ENCODE results near the gene PSMC4.

The PSMC4 gene

DNA sequence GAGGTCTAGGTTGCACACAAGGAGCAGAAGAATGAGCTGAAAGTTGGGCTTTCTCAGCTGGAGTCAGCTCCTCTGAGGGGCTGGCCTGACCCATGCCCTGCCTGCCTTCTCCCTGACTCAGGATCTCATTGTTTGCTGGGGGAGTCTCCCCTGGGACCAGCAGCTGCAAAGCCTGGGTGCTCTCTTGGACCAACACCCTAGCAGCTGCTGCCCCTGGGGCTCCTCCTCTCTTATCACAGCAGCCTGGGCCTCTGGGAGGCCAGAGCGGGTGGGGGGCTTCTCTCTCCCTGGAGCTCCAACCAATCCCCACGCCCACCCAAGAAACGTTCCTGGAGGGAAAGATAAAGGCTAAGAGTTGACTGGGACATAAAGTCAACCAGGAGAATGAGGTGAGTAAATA is 34.9 kb upstream of the PSMC4 start:
- H3K9ac ChIP-seq (ENCODE audit: low read depth, low read length), result no peak overlapping the region
- no peaks in the 10 kb centered on the region for H3K27me3 ChIP-seq (ENCODE audit: control insufficient read depth, insufficient read depth, low read length)
- H3K4me3 ChIP-seq (ENCODE audit: low read depth, low read length), result no peak overlapping the region
- H3K36me3 ChIP-seq (ENCODE audit: control insufficient read depth, insufficient read depth, low read length), result no peaks in the 10 kb centered on the region
- H3K4me1 ChIP-seq (ENCODE audit: control insufficient read depth, insufficient read depth, low read length), result no peaks in the 10 kb centered on the region
- no peaks in the 10 kb centered on the region for H3K9me3 ChIP-seq (ENCODE audit: control insufficient read depth, insufficient read depth, low read length)

DNA sequence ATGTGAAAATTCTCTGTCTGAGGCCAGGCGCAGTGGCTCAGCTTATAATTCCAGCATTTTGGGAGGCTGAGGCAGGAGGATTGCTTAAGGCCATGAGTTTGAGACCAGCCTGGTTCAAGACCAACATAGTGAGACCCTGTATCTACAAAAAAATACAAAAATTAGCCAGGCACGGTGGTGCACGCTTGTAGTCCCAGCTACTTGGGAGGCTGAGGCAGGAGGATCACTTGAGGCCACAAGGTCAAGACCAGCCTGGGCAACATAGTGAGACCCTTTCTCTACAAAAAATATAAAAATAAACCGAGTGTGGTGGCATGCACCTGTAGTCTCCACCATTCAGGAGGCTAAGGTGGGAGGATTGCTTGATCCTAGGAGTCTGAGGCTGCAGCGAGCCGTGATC is 34.3 kb upstream of the PSMC4 start:
- Histone ChIP-seq H3K27me3 (ENCODE audit: control insufficient read depth, insufficient read depth, low read length) (no peaks in the 10 kb centered on the region), H3K4me3 (ENCODE audit: low read depth, low read length) (no peak overlapping the region), H3K9me3 (ENCODE audit: control insufficient read depth, insufficient read depth, low read length) (no peaks in the 10 kb centered on the region), H3K9ac (ENCODE audit: low read depth, low read length) (no peak overlapping the region), H3K36me3 (ENCODE audit: control insufficient read depth, insufficient read depth, low read length) (no peaks in the 10 kb centered on the region), H3K4me1 (ENCODE audit: control insufficient read depth, insufficient read depth, low read length) (no peaks in the 10 kb centered on the region)

DNA sequence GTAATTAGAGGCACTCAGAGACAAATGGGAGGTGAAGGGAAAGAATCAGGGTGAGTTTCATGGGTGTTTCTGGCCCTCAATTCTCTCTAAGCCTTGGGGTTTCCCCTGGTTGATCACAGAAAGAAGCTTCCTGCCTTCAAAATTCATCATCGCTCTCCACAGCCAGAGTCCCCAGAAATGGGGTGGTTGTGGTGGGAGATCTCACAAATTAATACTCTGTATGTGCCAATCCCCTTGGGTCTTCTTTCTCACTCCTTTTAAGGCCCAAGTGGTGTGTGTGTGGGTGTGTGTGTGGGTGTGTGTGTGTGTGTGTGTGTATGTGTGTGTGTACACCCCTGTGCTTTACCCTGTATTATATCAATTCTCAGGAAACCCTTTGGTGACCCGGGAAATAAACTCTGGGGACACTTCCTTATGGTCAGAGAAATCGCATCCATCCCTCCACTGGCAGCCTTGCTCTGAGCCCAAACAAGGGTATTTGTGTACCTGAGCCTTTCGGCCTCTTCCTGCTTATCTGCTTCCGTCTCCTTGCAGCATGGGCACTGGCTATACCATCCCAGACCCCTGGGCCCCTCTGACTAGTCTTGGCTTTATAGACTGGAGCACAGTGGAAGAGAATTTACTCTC is 33.8 kb upstream of the PSMC4 start:
- no peaks in the 10 kb centered on the region for H3K4me1 ChIP-seq (ENCODE audit: control insufficient read depth, insufficient read depth, low read length)
- H3K9me3 ChIP-seq (ENCODE audit: control insufficient read depth, insufficient read depth, low read length), result no peaks in the 10 kb centered on the region
- no peak overlapping the region for H3K9ac ChIP-seq (ENCODE audit: low read depth, low read length)
- H3K27me3 ChIP-seq (ENCODE audit: control insufficient read depth, insufficient read depth, low read length), result no peaks in the 10 kb centered on the region
- H3K4me3 ChIP-seq (ENCODE audit: low read depth, low read length), result no peak overlapping the region
- H3K36me3 ChIP-seq (ENCODE audit: control insufficient read depth, insufficient read depth, low read length), result no peaks in the 10 kb centered on the region

DNA sequence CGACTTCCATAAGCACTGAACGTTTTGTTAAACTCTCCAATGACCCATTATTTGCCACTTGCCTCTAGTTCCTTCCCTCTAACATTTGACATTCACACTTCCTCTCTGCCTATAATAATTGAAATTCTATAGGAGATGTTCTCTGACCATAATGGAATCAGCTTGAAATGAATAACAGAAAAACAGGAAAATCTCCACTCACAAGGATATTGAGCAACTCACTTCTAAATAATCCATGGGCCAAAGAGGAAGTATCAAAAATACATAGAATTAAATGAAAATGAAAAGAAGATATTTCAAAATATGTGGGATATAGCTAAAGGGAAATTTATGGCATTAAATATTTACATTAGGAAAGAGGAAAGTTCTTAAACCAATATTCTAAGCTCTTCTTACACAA is 33.2 kb upstream of the PSMC4 start:
- no peaks in the 10 kb centered on the region for H3K4me1 ChIP-seq (ENCODE audit: control insufficient read depth, insufficient read depth, low read length)
- H3K4me3 ChIP-seq (ENCODE audit: low read depth, low read length), result no peak overlapping the region
- no peaks in the 10 kb centered on the region for H3K36me3 ChIP-seq (ENCODE audit: control insufficient read depth, insufficient read depth, low read length)
- H3K9me3 ChIP-seq (ENCODE audit: control insufficient read depth, insufficient read depth, low read length), result no peaks in the 10 kb centered on the region
- no peaks in the 10 kb centered on the region for H3K27me3 ChIP-seq (ENCODE audit: control insufficient read depth, insufficient read depth, low read length)
- no peak overlapping the region for H3K9ac ChIP-seq (ENCODE audit: low read depth, low read length)

DNA sequence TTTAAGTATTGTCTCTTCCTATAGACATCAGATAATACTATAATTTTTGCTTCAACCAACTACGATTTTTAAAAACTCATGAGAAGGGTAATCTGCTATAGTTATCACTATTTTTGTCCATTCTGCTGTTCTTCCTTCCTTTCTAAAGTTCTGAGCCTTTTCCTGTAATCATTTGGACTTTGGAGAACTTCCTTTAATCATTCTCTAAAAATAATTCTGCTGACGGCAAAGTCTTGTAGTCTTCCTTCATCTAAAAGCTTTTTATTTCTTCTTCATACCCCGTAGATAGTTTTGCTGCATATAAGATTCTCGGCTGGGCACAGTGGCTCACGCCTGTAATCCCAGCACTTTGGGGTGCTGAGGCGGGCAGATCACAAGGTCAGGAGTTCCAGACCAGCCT is 31.4 kb upstream of the PSMC4 start:
- no peaks in the 10 kb centered on the region for H3K4me1 ChIP-seq (ENCODE audit: control insufficient read depth, insufficient read depth, low read length)
- no peaks in the 10 kb centered on the region for H3K36me3 ChIP-seq (ENCODE audit: control insufficient read depth, insufficient read depth, low read length)
- H3K27me3 ChIP-seq (ENCODE audit: control insufficient read depth, insufficient read depth, low read length), result no peaks in the 10 kb centered on the region
- no peak overlapping the region for H3K9ac ChIP-seq (ENCODE audit: low read depth, low read length)
- no peaks in the 10 kb centered on the region for H3K9me3 ChIP-seq (ENCODE audit: control insufficient read depth, insufficient read depth, low read length)
- H3K4me3 ChIP-seq (ENCODE audit: low read depth, low read length), result no peak overlapping the region

DNA sequence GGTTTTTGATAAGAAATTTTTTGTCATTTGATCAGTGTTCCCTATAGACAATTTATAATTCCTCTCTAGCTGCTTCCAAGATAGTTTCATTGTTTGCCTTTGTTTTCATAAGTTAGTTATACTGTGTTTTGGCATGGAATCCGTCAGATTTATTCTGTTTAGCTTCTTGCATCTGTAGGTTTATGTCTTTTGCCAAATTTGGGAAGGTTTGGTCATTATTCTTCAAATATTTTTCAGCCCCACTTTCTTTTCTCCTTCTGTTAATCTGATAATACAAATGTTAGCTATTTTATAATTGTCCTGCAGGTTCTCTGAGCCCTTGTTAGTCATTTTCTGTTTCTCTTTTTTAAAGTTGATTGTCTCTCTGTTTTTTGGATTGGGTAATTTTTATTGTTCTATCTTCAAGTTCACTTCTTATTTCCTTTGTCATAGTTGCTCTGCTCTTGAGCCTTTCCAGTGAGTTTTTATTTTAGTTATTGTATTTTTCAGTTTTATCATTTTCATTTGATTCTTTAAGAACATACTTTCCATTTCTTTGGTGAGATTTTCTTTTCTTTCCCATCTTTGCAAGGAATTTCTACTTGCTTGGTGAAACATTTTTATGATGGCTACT is 30.6 kb upstream of the PSMC4 start:
- Histone ChIP-seq H3K4me1 (ENCODE audit: control insufficient read depth, insufficient read depth, low read length) (no peaks in the 10 kb centered on the region), H3K4me3 (ENCODE audit: low read depth, low read length) (no peak overlapping the region), H3K36me3 (ENCODE audit: control insufficient read depth, insufficient read depth, low read length) (no peaks in the 10 kb centered on the region), H3K9me3 (ENCODE audit: control insufficient read depth, insufficient read depth, low read length) (no peaks in the 10 kb centered on the region), H3K27me3 (ENCODE audit: control insufficient read depth, insufficient read depth, low read length) (no peaks in the 10 kb centered on the region), H3K9ac (ENCODE audit: low read depth, low read length) (no peak overlapping the region)

DNA sequence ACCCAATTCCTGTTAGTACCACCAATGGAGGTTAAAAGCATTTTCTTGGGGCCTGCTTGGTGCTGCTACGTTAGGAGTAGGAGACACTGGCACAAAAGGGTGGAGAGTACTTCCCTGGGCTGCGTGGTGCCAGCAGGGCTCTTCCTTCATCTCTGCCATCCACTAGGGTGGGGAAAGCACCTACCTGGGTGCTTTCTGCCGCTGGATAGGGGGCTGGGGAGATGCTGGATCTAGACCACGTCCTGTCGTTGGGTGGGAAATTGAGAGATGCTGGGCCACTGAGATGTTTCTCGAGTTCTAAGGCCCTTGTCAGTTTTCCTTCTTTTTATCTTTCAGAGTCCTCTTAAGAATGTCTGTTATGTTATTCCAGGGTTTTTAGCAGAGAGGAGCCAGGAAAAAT is 29.8 kb upstream of the PSMC4 start:
- H3K36me3 ChIP-seq (ENCODE audit: control insufficient read depth, insufficient read depth, low read length), result no peaks in the 10 kb centered on the region
- no peak overlapping the region for H3K4me3 ChIP-seq (ENCODE audit: low read depth, low read length)
- no peaks in the 10 kb centered on the region for H3K27me3 ChIP-seq (ENCODE audit: control insufficient read depth, insufficient read depth, low read length)
- no peaks in the 10 kb centered on the region for H3K4me1 ChIP-seq (ENCODE audit: control insufficient read depth, insufficient read depth, low read length)
- no peak overlapping the region for H3K9ac ChIP-seq (ENCODE audit: low read depth, low read length)
- no peaks in the 10 kb centered on the region for H3K9me3 ChIP-seq (ENCODE audit: control insufficient read depth, insufficient read depth, low read length)

DNA sequence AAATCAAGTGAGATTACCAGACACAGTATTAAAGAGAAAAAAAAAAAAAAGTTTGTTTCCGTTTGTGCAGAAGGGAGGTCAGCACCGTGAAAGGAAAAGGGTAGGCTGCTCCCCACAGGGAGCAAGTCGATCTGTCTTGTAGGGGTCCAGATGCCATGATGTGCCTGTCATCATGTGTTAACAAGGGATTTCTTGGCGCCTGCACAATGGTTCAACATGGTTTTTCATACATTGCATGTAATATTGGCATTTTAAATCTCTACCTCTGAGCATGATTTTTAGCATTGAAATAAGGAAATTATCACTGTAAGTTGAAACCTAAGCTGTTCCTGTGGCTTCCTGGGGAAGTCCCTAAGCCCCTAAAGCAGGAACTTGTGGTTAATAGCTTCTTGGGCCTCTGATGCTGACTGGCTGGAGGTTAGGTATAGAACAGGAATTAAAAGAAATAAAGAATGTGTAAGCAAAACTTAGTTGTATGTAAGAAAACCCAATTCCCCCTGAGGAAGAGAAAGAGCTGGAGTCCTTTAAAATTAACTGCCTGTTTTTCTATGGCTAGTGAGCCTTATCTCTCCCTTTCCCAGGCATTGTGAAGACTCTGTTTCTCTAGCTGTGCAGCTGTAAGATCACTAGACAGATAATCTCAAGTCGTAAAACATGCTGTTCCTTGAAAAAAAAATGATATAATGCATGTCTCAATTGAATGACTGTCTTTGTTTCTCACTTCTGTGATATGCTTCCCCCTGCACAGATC is 29.2 kb upstream of the PSMC4 start:
- no peak overlapping the region for H3K9ac ChIP-seq (ENCODE audit: low read depth, low read length)
- H3K4me3 ChIP-seq (ENCODE audit: low read depth, low read length), result no peak overlapping the region
- no peaks in the 10 kb centered on the region for H3K9me3 ChIP-seq (ENCODE audit: control insufficient read depth, insufficient read depth, low read length)
- no peaks in the 10 kb centered on the region for H3K27me3 ChIP-seq (ENCODE audit: control insufficient read depth, insufficient read depth, low read length)
- no peaks in the 10 kb centered on the region for H3K36me3 ChIP-seq (ENCODE audit: control insufficient read depth, insufficient read depth, low read length)
- H3K4me1 ChIP-seq (ENCODE audit: control insufficient read depth, insufficient read depth, low read length), result no peaks in the 10 kb centered on the region

DNA sequence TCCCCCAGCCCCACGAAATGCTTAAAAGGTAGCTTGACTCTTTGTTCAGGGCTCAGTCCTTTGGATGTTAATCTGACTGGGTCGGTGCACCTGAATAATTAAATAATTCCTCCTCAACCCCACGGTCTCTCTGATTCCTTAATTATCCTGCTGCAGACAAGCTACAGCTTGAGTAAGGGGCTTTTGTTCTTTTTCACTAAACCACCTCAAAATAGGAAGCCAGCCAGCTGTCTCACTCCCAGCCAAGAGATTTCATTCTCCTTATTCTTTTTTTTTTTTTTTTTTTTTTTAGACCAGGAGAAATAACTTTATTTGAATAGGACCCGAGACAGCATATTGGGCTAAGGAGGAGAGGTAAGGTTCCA is 28.6 kb upstream of the PSMC4 start:
- Histone ChIP-seq H3K36me3 (ENCODE audit: control insufficient read depth, insufficient read depth, low read length) (no peaks in the 10 kb centered on the region), H3K4me1 (ENCODE audit: control insufficient read depth, insufficient read depth, low read length) (no peaks in the 10 kb centered on the region), H3K27me3 (ENCODE audit: control insufficient read depth, insufficient read depth, low read length) (no peaks in the 10 kb centered on the region), H3K9me3 (ENCODE audit: control insufficient read depth, insufficient read depth, low read length) (no peaks in the 10 kb centered on the region), H3K4me3 (ENCODE audit: low read depth, low read length) (no peak overlapping the region), H3K9ac (ENCODE audit: low read depth, low read length) (no peak overlapping the region)

DNA sequence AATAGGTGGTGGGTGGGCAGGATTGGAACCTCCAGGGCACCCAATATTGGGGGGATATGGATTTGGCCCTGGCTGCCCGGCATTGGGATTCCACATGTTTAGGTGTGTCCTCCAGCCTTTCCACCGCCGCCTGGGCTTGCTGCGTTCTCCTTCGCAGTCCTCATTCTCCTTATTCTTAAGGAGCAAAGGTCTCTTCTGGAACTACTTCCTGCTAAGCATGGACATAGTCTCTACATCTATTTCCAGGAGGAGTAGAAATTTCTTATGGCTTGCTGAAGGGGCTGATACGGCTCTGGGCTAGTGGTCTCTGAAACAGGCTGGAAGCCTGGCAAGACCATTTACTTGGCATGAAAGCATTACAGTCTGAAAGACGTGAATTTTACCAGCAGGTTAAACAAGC is 27.4 kb upstream of the PSMC4 start:
- Histone ChIP-seq H3K4me3 (ENCODE audit: low read depth, low read length) (no peak overlapping the region), H3K9me3 (ENCODE audit: control insufficient read depth, insufficient read depth, low read length) (no peaks in the 10 kb centered on the region), H3K9ac (ENCODE audit: low read depth, low read length) (no peak overlapping the region), H3K36me3 (ENCODE audit: control insufficient read depth, insufficient read depth, low read length) (no peaks in the 10 kb centered on the region), H3K27me3 (ENCODE audit: control insufficient read depth, insufficient read depth, low read length) (no peaks in the 10 kb centered on the region), H3K4me1 (ENCODE audit: control insufficient read depth, insufficient read depth, low read length) (no peaks in the 10 kb centered on the region)

DNA sequence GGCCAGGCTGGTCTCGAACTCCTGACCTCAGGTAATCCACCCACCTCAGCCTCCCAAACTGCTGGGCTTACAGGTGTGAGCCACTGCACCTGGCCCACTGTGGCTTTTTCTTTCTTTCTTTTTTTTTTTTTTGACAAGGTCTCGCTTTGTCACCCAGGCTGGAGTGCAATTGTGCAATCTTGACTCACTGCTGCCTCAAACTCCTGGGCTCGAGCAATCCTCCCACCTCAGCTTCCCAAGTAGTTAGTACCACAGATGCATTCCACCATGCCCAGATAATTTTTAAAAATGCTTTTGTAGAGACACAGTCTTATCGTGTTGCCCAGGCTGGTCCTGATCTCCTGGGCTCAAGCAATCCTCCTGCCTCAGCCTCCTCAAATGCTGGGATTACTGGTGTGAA is 24.4 kb upstream of the PSMC4 start:
- Histone ChIP-seq H3K4me3 (ENCODE audit: low read depth, low read length) (no peak overlapping the region), H3K27me3 (ENCODE audit: control insufficient read depth, insufficient read depth, low read length) (no peaks in the 10 kb centered on the region), H3K4me1 (ENCODE audit: control insufficient read depth, insufficient read depth, low read length) (no peaks in the 10 kb centered on the region), H3K9ac (ENCODE audit: low read depth, low read length) (no peak overlapping the region), H3K9me3 (ENCODE audit: control insufficient read depth, insufficient read depth, low read length) (no peaks in the 10 kb centered on the region), H3K36me3 (ENCODE audit: control insufficient read depth, insufficient read depth, low read length) (no peaks in the 10 kb centered on the region)

DNA sequence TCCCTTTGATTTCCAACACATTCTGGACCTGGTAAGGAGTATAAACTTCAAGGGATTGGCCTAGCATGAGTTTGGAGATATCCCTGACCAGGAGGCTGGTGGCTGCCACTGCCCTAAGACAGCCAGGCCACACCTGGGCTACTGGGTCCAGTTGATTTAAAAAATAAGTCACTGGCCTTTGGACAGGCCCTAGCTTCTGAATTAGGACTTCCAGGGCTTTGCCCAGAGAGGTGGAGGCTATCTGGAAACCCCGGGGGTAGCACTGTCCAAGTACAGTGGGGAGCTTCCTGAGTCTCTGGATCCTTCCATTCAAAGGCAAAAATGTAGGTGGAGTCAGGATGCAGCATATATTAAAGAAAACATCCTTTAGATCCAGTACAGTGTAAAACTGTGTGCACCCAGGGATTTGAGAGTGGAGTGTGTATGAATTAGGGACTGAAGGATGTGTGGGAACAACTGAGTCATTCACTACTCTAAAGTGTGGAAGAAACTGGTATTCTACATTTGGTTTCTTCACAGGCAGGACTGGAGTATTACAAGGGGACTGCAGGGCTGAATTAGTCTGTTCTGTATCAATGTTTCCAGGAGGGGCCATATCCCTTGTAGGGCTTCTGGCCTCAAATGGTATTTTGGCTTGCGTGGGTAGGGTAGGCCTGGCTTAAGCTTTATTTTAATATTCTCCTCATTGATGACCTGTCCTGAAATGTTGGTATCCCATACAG is 21.8 kb upstream of the PSMC4 start:
- no peaks in the 10 kb centered on the region for H3K36me3 ChIP-seq (ENCODE audit: control insufficient read depth, insufficient read depth, low read length)
- no peak overlapping the region for H3K4me3 ChIP-seq (ENCODE audit: low read depth, low read length)
- no peaks in the 10 kb centered on the region for H3K4me1 ChIP-seq (ENCODE audit: control insufficient read depth, insufficient read depth, low read length)
- H3K27me3 ChIP-seq (ENCODE audit: control insufficient read depth, insufficient read depth, low read length), result no peaks in the 10 kb centered on the region
- no peak overlapping the region for H3K9ac ChIP-seq (ENCODE audit: low read depth, low read length)
- no peaks in the 10 kb centered on the region for H3K9me3 ChIP-seq (ENCODE audit: control insufficient read depth, insufficient read depth, low read length)
